Measurements from ENCODE around the gene AOPEP. TPM values are rescaled to one million over a fixed set of nuclear protein-coding genes. Genes with fewer than 3 reads are reported as not detected.

AOPEP gene
- total and polyA plus RNA-seq, 2 donors (not counting 3 experiments of a cell fraction or from before 2014, with no cell fraction given): 20.2 to 41.6 TPM

DNA sequence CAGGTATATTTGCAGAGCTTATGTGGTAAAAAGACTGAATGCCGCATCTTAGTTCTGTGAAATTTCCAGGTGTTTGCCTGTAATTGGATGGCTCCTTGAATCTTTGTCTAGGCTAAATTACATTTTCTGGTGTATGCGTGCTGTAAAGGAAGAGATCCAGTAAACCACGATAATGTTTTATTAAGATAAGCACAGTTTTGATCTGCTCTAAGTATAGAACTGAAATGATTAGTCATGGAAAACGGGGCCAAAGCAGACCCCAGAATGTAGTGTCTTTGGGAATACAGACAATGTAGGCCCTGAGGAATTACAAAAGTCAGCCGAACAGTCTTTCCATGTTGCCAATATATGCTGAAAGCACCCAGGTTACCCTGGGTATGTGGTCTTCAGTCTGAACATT lies 333.7 kb downstream of the AOPEP start:
- ChIA-PET POLR2A (no interaction called here), CTCF (interaction anchor here (0.7 to 2.0 kb wide), 4 partner anchors 9 to 378 kb away, joined by 3 to 5 read pairs (median 3); no protein-coding TSS in a partner anchor)
- FAIRE-seq (peak; percentile 58), DNase-seq (ENCODE audit: low read depth, low spot score) (no peak)
- H3K4me1 ChIP-seq (ENCODE audit: control insufficient read depth, extremely low read depth, insufficient read depth, low read length): peaks cover 15% of the 10 kb centered on the region
- H3K9me1 ChIP-seq (replicated peaks; ENCODE audit: control insufficient read depth, extremely low read depth, insufficient read depth, low read length): no peaks in the 10 kb centered on the region
- no peak overlapping the region for H3K9ac ChIP-seq (replicated peaks; ENCODE audit: extremely low read depth, insufficient read depth, low read length)
- peaks cover 25% of the 10 kb centered on the region for H3K79me2 ChIP-seq (ENCODE audit: control insufficient read depth, insufficient read depth, low read length)
- H3K27ac ChIP-seq (ENCODE audit: insufficient read depth, low read depth, low read length): no peak overlapping the region
- H4K20me1 ChIP-seq (replicated peaks; ENCODE audit: control insufficient read depth, extremely low read depth, insufficient read depth, low read length): no peaks in the 10 kb centered on the region
- intact Hi-C loops (cut with micrococcal nuclease): no loop called here
- no TSS peak for BruUV-seq (replicated peaks)
- H2AFZ ChIP-seq (ENCODE audit: low read depth, low read length): no peak overlapping the region
- peaks cover 4 to 13% of the 10 kb centered on the region in 2 experiments for H3K36me3 ChIP-seq (ENCODE audit: control insufficient read depth in 2 of 2, extremely low read depth in 1 of 2, insufficient read depth in 2 of 2, low read length in 2 of 2)
- no peaks in the 10 kb centered on the region for H3K9me3 ChIP-seq (replicated peaks; ENCODE audit: control insufficient read depth, insufficient read depth, low read length)
- dilution Hi-C loops (cut with MboI; ENCODE audit: extremely low pct_ligation_motif_present, low sequenced_read_pairs): no loop called here
- H3K4me3 ChIP-seq (replicated peaks in 1 of 3; ENCODE audit: insufficient read depth in 1 of 3, low read depth in 1 of 3, low read length in 3 of 3): no peak overlapping the region
- TF ChIP-seq, protein P1, sequence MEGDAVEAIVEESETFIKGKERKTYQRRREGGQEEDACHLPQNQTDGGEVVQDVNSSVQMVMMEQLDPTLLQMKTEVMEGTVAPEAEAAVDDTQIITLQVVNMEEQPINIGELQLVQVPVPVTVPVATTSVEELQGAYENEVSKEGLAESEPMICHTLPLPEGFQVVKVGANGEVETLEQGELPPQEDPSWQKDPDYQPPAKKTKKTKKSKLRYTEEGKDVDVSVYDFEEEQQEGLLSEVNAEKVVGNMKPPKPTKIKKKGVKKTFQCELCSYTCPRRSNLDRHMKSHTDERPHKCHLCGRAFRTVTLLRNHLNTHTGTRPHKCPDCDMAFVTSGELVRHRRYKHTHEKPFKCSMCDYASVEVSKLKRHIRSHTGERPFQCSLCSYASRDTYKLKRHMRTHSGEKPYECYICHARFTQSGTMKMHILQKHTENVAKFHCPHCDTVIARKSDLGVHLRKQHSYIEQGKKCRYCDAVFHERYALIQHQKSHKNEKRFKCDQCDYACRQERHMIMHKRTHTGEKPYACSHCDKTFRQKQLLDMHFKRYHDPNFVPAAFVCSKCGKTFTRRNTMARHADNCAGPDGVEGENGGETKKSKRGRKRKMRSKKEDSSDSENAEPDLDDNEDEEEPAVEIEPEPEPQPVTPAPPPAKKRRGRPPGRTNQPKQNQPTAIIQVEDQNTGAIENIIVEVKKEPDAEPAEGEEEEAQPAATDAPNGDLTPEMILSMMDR (IDR thresholded peaks at IDR 0.05; ENCODE audit: extremely low read depth in 1 of 2, insufficient read depth in 1 of 2, low read depth in 1 of 2, low read length in 2 of 2): no peak
- TF ChIP-seq JUN (IDR thresholded peaks at IDR 0.05; ENCODE audit: borderline replicate concordance, insufficient read depth, insufficient read length, low read depth) (no peak), POLR2A (IDR thresholded peaks at IDR 0.05; ENCODE audit: low read depth, low read length) (no peak), MYC (IDR thresholded peaks at IDR 0.05; ENCODE audit: low read depth, low read length) (no peak), GATA2 (IDR thresholded peaks at IDR 0.05; ENCODE audit: insufficient read depth, insufficient read length, low read depth, low read length) (no peak), POLR2AphosphoS5 (IDR thresholded peaks at IDR 0.05; ENCODE audit: insufficient read depth, low read depth, low read length) (no peak), EZH2 (IDR thresholded peaks at IDR 0.05; ENCODE audit: borderline replicate concordance, low read depth, low read length, severe bottlenecking) (no peak), FOS (IDR thresholded peaks at IDR 0.05; ENCODE audit: borderline replicate concordance, insufficient read depth, low read length) (no peak)
- TF ChIP-seq, protein P2, sequence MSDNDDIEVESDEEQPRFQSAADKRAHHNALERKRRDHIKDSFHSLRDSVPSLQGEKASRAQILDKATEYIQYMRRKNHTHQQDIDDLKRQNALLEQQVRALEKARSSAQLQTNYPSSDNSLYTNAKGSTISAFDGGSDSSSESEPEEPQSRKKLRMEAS (IDR thresholded peaks at IDR 0.05; ENCODE audit: insufficient read depth, insufficient read length): no peak
- no peak overlapping the region for H3K4me2 ChIP-seq (ENCODE audit: insufficient read depth, low read length)
- H3K27me3 ChIP-seq (ENCODE audit: control insufficient read depth in 2 of 2, insufficient read depth in 2 of 2, low read length in 2 of 2): no peaks in the 10 kb centered on the region

Data from endothelial cell of umbilical vein (primary cell).